Right lobe of liver (tissue), 6 donors: ENCODE results near the gene HABP4. TPM values are rescaled to one million over a fixed set of nuclear protein-coding genes. Genes with fewer than 3 reads are reported as not detected.
A peak's percentile ranks its signal among the peaks of the same experiment; 100 is the strongest.

ENCODE experiments used
- ATAC-seq, 4 donors: fragments of 200-7000 bp; cut with Tn5 transposase; one replicate each; pipeline ENCODE4 v1.9.1; 2020; ENCODE audit warnings: mild to moderate bottlenecking in 4 of 4, moderate library complexity in 4 of 4
- DNase-seq, 3 donors: peaks; one replicate each; pipeline ENCODE4 v3.0.0-alpha.2; 2020
- H3K27ac ChIP-seq, 3 donors: fragments of 200-600 bp; one replicate each; pipeline ENCODE4 v1.8.0; 2022
- H3K27me3 ChIP-seq, 2 donors: fragments of 200-600 bp; one replicate each; pipeline ENCODE4 v1.8.0; 2022
- H3K36me3 ChIP-seq, 4 donors: fragments of 200-600 bp; sonication (generic) in 1 of 4; one replicate each; pipeline versions ENCODE4 v1.5.1 to v1.8.0; 2017 to 2022; ENCODE audit warnings: control low read depth in 1 of 4
- H3K4me1 ChIP-seq, 4 donors: fragments of 200-600 bp; sonication (generic) in 1 of 4; one replicate each; pipeline versions ENCODE4 v1.5.1 to v1.8.0; 2017 to 2022; ENCODE audit warnings: control low read depth in 1 of 4
- H3K4me3 ChIP-seq, 3 donors: fragments of 200-600 bp; one replicate each; pipeline ENCODE4 v1.8.0; 2022
- H3K9me3 ChIP-seq, 4 donors: fragments of 200-600 bp; sonication (generic) in 1 of 4; one replicate each; pipeline versions ENCODE4 v1.5.1 to v1.8.0; 2017 to 2022; ENCODE audit warnings: control low read depth in 1 of 4
- CTCF ChIP-seq, 4 donors: fragments of 200-600 bp in 3 of 4; fragments of 450-650 bp in 1 of 4; IDR thresholded peaks; one replicate each; pipeline versions ENCODE4 v1.5.1 to v1.8.0; 2016 to 2022; ENCODE audit warnings: antibody characterized with exemption in 4 of 4, mild to moderate bottlenecking in 2 of 4
- POLR2A ChIP-seq: fragments of 450-650 bp; IDR thresholded peaks from one replicate; pipeline ENCODE4 v1.6.1; 2017; ENCODE audit warnings: antibody characterized with exemption, mild to moderate bottlenecking
- WGBS: methylation state at CpG from one replicate; pipeline ENCODE4 v1.1.6; 2018; ENCODE audit warnings: low coverage, low lambda C conversion rate; ENCODE audit not compliant: insufficient coverage; ENCODE audit errors: missing lambda C conversion rate; 5-methylcytosine and 5-hydroxymethylcytosine counted together
- intact Hi-C, 2 donors: fragments of 100-400 bp; cut with DNase I; formaldehyde crosslinking; loops; one replicate each; pipeline versions ENCODE4 v1.11.2 to v1.14.1; 2022
- total RNA-seq, 6 experiments: library from RNA; depleted of rRNA in 2 of 6; stranded (reverse); fragments of >200 nt in 2 of 6; fragmentation: NEBNext Ultra II Directional in 3 of 6; extraction: Animal tissue kit (Norgen Biotek cat#: 25700) in 3 of 6; gene quantifications; one replicate each; pipeline versions ENCODE4 v1.1.0 to v1.2.4, GENCODE V29; 2016 to 2023
- donor health status: DM: no; HTN: yes; CAD: no.
- donor health status: DM: no; HTN: no; CAD: no.
- donor health status: DM: no; HTN: no; CAD: no.
- donor health status: DM: no; HTN: yes; CAD: no.
- donor health status: DM: no; HTN: yes; CAD: no.

HABP4 gene
- total RNA-seq, 6 experiments from 2014 or later = 1.4 to 6.2 (median 4.7) TPM

- intact Hi-C loops = no loop called here
- WGBS = 14% methylated on average over 4 of the region's 4 CpGs
- ATAC-seq = peak in 1 of 4 donors; percentile 58
Measured at GRCh38 chr9:96522366-96522765, 72.4 kb downstream of the HABP4 start.

GRCh38 chr9:96523374-96523773 is 73.4 kb downstream of the HABP4 start:
- 70% methylated on average over 3 of the region's 7 CpGs for WGBS
- H3K9me3 ChIP-seq = no peaks in the 10 kb centered on the region
- intact Hi-C loops = no loop called here
- peak overlapping the region in 1 of 3 donors; percentile 31 for H3K27ac ChIP-seq
- H3K4me1 ChIP-seq = peaks cover 0 to 12% (median 0%) of the 10 kb centered on the region in 4 donors
- H3K36me3 ChIP-seq = peaks cover 0 to 3% (median 0%) of the 10 kb centered on the region in 4 donors
- DNase-seq (no peak), ATAC-seq (peak in 2 of 4 donors; percentile 33 to 37)
- no peak for TF ChIP-seq CTCF (IDR thresholded peaks at IDR 0.05)
- no peak for TF ChIP-seq POLR2A
- no peaks in the 10 kb centered on the region for H3K27me3 ChIP-seq
- no peak overlapping the region for H3K4me3 ChIP-seq

More at GRCh38 chr9:96522366-96522765, 72.4 kb downstream of the HABP4 start:
- Histone ChIP-seq H3K4me1 (peaks cover 0 to 12% (median 0%) of the 10 kb centered on the region in 4 donors), H3K27me3 (no peaks in the 10 kb centered on the region), H3K9me3 (no peaks in the 10 kb centered on the region), H3K36me3 (peaks cover 0 to 3% (median 0%) of the 10 kb centered on the region in 4 donors), H3K27ac (peak overlapping the region in 1 of 3 donors; percentile 31), H3K4me3 (no peak overlapping the region)
- no peak for DNase-seq
- TF ChIP-seq CTCF (IDR thresholded peaks at IDR 0.05) = no peak
- no peak for TF ChIP-seq POLR2A

- Histone ChIP-seq H3K4me3 (no peak overlapping the region), H3K4me1 (peaks cover 0 to 12% (median 0%) of the 10 kb centered on the region in 4 donors), H3K36me3 (peaks cover 0 to 3% (median 0%) of the 10 kb centered on the region in 4 donors), H3K27me3 (no peaks in the 10 kb centered on the region), H3K27ac (peak overlapping the region in 1 of 3 donors; percentile 40), H3K9me3 (no peaks in the 10 kb centered on the region)
- 85% methylated on average over 5 of the region's 7 CpGs for WGBS
- no peak for ATAC-seq
- no peak for DNase-seq
- TF ChIP-seq CTCF (IDR thresholded peaks at IDR 0.05) = no peak
- intact Hi-C loops = no loop called here
Measured at GRCh38 chr9:96524045-96524444, 74.1 kb downstream of the HABP4 start.

- no peak for DNase-seq
- H3K4me1 ChIP-seq = peaks cover 0 to 12% (median 0%) of the 10 kb centered on the region in 4 donors
- 97% methylated on average over 2 of the region's 2 CpGs for WGBS
- no peak for TF ChIP-seq CTCF (IDR thresholded peaks at IDR 0.05)
- no peak for TF ChIP-seq POLR2A
- intact Hi-C loops = no loop called here
- no peak overlapping the region for H3K27ac ChIP-seq
- H3K4me3 ChIP-seq = no peak overlapping the region
- ATAC-seq = no peak
- H3K9me3 ChIP-seq = no peaks in the 10 kb centered on the region
- peaks cover 0 to 3% (median 0%) of the 10 kb centered on the region in 4 donors for H3K36me3 ChIP-seq
- H3K27me3 ChIP-seq = no peaks in the 10 kb centered on the region
Measured at GRCh38 chr9:96524764-96525163, 74.8 kb downstream of the HABP4 start.

- H3K27me3 ChIP-seq = no peaks in the 10 kb centered on the region
- peaks cover 0 to 21% (median 1%) of the 10 kb centered on the region in 4 donors for H3K36me3 ChIP-seq
- no peaks in the 10 kb centered on the region for H3K4me1 ChIP-seq
- H3K27ac ChIP-seq = no peak overlapping the region
- ATAC-seq = no peak
- H3K9me3 ChIP-seq = no peaks in the 10 kb centered on the region
- no peak overlapping the region for H3K4me3 ChIP-seq
- TF ChIP-seq CTCF (IDR thresholded peaks at IDR 0.05) (no peak), POLR2A (no peak)
- no peak for DNase-seq
- intact Hi-C loops = no loop called here
Measured at GRCh38 chr9:96532173-96532572, 82.2 kb downstream of the HABP4 start.
